ENCODE results near the gene GCSAM.

Gene GCSAM

GRCh38 chr3:112129925-112130637 lies 3.0 kb downstream of the GCSAM start:
- no peak for DNase-seq (ENCODE audit: low read depth)

GRCh38 chr3:112128843-112129727 lies 4.0 kb downstream of the GCSAM start:
- DNase-seq (ENCODE audit: low read depth), result no peak

DNA sequence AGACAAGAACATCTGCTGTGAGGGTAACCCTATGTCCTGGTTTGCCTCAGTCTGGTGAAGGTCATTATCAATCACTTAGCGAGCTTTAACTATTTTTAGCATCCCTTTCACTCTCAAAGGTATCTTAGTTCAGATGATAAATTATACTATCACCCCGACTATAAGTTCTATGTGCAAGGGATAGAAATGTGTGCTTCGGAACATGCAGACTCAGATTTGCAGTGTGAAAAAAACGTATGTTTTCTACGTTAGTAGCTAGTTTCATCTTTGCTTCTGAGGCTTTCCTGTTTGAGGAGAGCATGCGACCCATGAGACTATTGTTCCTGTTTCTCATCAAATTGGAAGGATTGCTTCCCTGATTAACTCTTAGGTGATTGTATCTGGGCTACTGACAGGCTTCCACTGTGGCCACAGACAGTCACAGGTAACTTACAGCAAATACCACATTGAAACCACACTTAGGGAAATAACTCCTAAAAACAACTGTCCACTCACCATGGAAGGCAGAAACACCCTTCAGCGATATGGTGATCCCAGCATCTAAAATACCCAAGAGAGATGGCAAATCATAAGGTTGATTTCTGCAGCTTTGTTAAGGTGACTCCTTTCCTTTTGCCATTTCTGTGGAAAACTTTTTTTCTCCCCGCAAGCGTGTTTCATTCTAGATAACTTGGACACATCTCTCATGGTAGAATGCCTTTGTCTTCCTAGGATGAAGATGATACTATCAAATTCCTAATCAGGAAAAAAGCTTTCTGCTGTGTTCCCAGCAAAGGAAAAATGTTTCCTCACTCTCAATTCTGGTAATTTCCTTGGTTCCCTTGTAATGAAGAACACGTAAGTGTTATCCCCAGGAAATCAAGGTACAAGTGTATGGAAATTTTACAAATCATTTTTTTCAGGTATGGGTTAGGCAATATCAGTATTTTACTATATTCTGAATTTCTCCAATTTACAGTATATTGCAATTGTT lies 5.2 kb downstream of the GCSAM start:
- no peak for DNase-seq (ENCODE audit: low read depth)

DNA sequence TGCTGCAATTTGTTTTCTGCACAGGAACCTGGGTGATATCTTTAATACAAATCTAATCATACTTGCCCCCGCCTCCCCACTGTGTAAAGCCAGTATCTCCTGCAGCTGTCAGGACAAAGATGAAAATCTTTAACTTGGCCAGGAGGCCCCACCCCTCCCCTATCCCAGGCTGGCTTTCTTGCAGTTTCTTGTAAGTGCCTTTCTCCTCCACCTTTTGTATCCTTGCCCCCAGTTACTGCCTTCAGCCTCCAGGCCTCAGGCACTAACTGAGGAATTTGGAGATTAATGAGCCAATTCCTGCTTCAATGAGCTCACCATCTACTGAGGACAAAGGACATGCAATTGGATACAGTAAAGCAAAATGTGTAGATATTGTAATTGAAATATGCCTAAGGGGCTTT lies 6.5 kb downstream of the GCSAM start:
- no peak for DNase-seq (ENCODE audit: low read depth)

DNA sequence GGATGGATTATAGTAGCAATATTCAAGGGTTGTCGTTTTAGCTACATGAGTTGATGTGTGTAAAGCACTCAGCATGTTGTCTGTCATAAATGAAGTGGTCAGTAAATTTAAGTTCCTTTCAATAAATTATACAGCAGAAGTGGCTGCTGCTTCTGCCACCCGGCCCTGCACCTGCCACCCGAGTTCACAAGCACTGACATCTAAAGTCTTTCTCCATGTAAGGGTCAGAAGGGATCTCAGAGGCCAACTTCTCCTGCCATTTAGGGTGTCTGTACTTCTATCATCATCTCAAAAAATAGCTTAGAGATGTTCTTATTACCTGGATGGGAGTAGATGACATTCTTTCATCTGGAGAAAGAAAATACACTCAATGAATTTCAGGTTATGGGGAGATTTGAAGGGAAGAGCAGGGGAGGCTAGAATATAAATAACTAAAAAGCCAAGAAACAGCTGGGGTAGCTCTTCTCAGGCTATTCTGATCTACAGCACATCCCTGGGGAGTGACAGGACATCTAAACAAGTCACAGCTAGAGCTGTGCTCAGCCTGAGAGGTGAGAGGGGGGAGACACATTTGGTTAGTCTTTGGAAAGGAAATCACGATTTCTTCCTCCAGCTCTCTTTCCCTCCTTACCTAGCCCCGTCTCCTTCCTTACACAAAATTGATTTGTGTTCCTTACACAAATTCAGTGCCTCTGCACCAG lies 8.0 kb downstream of the GCSAM start:
- no peak for DNase-seq (ENCODE audit: low read depth)

GRCh38 chr3:112123548-112123947 lies 9.5 kb downstream of the GCSAM start:
- DNase-seq (ENCODE audit: low read depth), result no peak

- no peak for DNase-seq (ENCODE audit: low read depth)
These were observed 10.2 kb downstream of the GCSAM start for GRCh38 chr3:112122870-112123269.

DNA sequence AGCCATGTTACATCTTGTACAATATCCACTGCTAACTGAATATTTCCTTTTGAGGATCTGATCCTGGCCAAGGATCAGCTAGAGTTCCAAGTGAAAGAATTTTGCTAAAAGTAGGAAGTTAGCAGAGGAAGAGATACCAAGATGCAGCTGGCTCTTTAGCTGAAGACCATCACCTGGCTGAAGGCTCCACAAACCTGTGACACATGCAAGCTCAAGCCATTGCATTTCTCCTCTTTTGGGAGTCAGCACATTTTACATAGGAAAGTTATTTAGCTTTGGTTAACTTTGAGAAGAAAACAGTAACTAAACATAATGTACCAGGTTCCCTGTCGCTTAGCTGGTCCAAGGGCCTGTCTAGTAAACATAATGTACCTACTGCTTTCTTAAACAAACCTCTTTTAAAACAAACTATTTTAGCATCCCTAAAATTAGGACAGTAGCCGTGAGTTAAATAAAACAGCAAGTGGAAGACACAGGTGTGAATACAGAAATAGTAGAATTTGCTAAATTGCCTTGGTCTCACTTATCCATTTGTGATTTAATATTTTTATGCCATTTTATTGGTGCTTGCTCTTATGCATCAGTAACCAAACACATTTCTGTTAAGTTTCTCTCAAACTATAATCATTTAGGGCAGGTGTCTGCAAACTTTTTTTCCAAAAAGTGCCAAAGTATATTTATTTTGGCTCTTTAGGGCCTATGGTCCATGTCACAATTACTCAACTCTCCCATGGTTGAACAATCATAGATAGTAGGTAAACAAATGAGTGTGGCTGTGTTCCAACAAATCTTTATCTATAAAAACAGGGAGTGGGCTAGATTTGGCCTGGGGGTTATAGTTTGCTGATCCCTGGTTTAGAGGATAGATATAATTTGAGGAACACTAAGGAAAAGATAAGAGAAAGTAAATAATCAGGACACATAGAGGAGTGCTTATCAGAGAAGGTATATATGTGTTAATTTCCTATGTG lies 11.2 kb downstream of the GCSAM start:
- DNase-seq (ENCODE audit: low read depth), result no peak

DNA sequence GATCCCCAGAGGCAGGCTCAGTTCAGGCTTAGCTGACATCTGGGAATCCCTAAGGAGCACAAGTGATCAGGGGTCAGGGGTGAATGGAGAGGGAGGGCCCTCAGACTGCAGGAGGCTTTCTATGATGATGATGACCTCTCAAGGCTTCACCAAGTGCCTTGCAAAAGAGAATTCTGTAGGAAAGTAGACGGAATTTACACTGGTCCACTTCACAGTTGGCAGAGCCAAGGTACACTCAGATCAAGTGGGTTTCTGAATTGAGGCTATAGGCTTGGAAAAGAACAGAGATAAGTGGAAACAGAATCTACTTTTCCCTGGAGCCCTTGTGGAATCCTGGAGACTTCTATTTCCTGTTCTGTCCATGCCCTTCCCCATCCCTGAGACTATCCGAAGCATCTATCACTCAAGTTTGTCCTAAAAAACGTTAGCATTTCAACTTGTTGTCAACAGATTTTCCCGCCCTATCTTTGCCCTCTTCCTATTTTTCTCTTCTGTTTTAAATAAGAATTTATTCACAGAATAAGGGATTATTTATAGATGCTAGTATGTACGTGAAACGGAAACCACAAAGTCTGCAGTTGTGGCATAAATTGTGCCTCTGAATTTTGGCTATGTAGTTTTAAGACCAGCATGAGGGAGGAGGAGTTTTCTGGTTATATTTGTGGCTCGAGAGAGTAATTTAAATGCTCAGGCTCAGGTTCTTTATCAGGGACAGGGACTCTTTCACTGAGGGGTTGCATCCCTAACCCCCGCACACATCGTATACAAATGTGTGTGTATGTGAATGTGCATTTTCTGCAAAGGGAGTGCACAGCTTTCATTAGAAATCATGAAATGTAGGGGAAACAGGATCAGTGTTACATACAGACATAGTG lies 12.8 kb downstream of the GCSAM start:
- DNase-seq (ENCODE audit: low read depth), result no peak

DNA sequence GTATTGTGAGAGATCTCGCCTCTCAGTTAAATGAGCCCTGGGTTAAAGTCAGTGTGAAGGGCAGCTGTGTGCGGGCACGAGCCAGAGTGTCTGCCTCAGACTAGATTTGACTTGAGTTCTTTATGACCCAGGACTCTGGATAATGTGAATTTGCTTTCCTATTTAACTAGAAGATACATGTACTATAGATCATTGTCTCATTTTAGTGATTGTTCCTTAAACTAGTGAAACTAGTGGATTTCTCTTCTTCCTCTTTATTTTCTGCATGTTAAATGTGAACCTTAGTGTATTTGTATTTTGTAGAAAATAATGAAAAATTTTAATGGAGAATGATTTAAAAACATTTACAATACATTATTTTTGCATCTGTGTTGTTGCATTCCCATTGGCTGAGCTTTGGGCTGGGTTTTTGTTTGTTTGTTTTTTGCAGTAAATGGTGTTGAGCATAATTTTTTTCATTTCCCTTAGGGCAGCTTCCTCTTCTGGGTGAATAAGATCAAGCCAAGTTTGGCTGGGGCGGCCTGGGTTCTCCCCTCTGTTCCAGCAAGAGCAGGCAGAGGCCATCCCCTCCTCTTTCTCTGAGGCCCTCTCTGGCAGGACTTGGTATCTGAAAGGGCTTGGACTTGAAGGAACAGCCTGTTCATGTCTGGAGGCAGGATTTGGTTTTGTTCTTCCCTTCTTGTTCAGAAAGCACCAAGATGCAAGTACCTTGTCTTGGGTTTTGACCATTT lies 15.0 kb downstream of the GCSAM start:
- no peak for DNase-seq (ENCODE audit: low read depth)

DNA sequence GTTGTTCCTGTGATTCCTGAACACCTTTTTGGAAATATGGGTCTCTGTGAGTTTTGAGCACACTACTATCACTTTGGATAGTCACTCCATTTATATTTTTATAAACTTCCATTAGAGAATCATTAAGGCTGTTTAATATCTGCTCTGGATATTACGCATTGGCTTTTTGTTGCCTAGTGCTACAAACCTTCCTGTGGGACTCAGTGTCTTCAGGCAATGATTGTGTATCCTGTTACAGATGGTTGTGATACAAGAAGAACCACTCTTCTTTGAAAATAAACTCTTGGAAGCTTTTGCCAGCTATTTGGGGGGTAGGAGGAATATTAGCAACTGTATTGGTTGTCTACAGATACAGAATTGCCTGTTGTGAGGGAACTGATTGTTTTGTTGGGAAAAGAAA lies 15.6 kb downstream of the GCSAM start:
- no peak for DNase-seq (ENCODE audit: low read depth)

DNA sequence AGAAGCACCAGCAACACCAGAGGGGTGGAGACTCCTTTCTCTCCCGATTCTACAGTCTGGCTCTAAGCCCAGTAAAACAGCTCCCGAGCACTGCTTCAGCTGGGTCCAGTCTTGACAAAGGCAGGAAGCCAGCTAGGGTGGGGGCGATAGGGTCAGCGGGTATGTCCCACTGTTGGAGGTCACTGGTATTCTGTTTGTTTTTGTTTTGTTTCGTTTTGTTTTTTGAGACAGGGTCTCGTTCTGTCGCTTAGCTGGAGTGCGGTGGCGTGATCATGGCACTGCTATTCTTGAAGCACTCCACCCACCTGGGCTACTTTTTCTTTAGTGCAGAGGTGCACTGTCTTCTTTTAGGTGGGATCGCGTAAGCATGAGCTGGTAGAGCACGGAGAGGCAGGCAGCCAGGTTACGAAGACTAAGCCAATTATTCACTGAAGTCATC lies 16.3 kb downstream of the GCSAM start:
- DNase-seq (ENCODE audit: low read depth), result no peak

DNA sequence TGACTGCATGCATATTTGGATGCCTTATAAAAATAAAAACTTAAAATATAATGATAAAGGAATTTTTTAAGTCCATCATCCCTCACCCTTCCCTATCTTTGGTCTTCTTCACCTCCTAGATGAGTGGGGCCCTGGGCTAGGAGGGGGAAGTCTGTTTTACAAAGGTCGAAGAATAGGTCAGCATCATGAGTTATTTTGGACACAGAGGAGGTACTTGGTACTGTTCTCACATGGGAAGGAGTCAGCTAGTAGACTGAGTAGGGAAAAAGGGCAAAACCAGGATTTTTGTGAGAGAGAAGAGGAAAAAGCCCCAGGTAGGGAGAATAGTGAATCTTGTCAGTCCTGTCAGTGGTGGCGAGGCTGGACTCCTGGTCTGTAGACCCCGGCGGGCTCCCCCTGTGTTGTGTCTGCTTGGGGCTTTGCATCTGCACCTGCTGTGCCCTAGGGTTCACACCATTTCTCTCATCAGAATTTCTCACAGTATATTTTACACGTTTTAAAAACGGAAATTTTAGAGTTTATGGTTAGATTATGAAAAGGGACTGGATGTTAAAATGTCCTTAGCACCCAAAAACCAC lies 17.2 kb downstream of the GCSAM start:
- no peak for DNase-seq (ENCODE audit: low read depth)

DNA sequence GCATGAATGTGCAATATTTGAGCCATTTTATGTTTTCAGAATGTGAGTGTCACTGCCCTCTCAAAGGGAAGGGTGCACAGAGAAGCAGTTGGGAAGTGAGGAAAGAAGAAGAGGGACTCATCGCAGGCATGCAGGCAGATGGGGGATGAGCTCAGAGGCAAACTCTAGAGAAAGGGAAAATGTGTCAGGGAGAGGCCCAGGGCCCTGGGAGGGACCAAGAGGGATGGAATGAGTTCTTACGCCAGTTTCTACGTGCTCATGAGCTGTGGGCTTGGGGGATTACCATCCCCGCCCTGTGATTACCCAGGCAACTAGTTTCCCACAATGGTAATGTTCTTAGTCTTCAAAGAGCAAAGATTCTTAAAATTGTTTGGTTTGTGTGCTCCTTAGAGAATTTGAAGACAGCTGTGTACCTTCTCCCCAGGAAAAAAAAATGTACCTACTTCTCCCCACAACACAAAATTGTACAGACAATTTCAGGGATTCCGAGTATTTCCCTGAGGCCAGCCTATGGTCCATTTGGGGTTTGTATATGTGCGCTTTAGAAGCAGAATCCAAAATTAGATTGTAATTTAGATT lies 17.8 kb downstream of the GCSAM start:
- no peak for DNase-seq (ENCODE audit: low read depth)

DNA sequence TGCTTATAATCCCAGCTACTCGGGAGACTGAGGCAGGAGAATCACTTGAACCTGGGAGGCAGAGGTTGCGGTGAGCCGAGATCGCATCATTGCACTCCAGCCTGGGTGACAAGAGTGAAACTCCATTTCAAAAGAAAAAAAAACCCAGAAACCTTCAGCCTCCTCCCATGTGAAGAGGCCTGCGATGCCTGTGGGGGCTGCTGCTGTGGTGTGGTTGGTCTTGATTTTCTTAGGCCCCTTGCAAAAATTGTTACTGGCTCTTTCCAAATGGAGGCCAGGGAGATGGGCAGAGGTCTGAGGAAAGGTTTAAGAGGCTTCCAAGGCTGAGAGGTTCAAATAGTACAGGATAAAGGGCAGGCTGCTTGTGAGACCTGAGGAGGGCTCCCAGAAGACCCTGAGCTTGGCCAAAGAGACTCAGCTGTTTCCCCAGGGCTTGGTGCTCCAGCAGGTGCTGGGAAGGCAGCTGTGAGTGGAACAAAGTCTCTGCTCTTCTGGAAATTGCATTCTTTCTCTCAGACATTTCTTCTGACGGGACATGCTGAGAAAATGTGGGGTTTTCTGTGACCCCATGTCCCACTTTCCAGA lies 18.4 kb downstream of the GCSAM start:
- no peak for DNase-seq (ENCODE audit: low read depth)

DNA sequence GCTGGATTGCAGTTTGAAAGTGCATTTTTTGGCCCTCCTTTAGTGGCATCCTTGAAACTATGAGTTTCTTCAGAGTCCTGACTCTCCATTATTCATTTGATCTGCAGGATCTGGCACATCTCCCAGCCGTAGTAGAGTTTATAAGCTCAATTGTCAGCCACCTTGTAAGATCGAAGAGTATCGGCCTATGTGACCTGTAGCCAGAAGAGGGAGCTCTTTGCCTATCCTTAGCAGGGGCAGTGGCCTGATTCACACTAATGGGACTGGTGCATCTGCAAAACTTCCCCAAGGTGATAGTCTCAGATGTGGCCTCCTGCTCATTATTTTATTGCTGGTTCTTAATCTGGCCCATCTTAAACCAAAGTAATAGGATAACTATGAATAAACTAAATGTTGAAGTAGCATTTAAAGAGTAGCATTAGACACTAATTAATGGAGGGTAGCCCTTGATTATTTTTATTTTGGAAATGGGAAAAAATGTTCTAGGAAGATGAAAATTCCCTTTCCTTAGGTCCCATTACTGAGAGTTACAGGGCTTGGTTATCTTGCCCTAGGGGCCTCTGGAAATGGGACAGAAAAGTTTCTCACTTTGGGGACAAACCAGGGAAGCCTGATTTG lies 21.2 kb downstream of the GCSAM start:
- peak; percentile 11 for DNase-seq (ENCODE audit: low read depth)

GRCh38 chr3:112109322-112109721 lies 23.7 kb downstream of the GCSAM start:
- DNase-seq (ENCODE audit: low read depth), result no peak
